HepG2 (cell line): ENCODE data around the gene LAMA5. TPM values are rescaled to one million over a fixed set of nuclear protein-coding genes. Genes with fewer than 3 reads are reported as not detected.

Experiments
- BRF2 ChIP-seq: sonication (generic); formaldehyde crosslinking; IDR thresholded peaks from 2 replicates; pipeline ENCODE4 v1.8.1; 2022; ENCODE audit warnings: mild to moderate bottlenecking, missing genetic modification reagents
- ETV5 ChIP-seq: IDR thresholded peaks from 2 replicates; pipeline ENCODE4 v1.6.1; 2018; ENCODE audit warnings: missing biosample characterization, missing genetic modification reagents, inconsistent platforms, borderline replicate concordance
- EZH2 ChIP-seq: conservative IDR thresholded peaks from 2 replicates; pipeline ENCODE4 v1.6.1; 2012; ENCODE audit warnings: mild to moderate bottlenecking, low read depth, low read length, moderate library complexity
- FOXO1 ChIP-seq: sonication (generic); formaldehyde crosslinking; IDR thresholded peaks from 2 replicates; pipeline ENCODE4 v1.4.0; 2020; ENCODE audit warnings: missing genetic modification reagents
- KDM3A ChIP-seq: IDR thresholded peaks from 2 replicates; pipeline ENCODE4 v1.6.1; 2018; ENCODE audit warnings: low read depth, missing compliant biosample characterization
- MED13 ChIP-seq: sonication (generic); formaldehyde crosslinking; IDR thresholded peaks from 2 replicates; pipeline ENCODE4 v1.5.0; 2020; ENCODE audit warnings: missing genetic modification reagents
- NCOA1 ChIP-seq: sonication (generic); formaldehyde crosslinking; IDR thresholded peaks from 2 replicates; pipeline ENCODE4 v1.9.0; 2021; ENCODE audit warnings: missing genetic modification reagents
- PITX1 ChIP-seq: sonication (generic); formaldehyde crosslinking; IDR thresholded peaks from 2 replicates; pipeline ENCODE4 v1.5.1; 2020; ENCODE audit warnings: mild to moderate bottlenecking, missing genetic modification reagents
- SKIL ChIP-seq: sonication (generic); formaldehyde crosslinking; IDR thresholded peaks from 2 replicates; pipeline ENCODE4 v1.8.0; 2022; ENCODE audit warnings: missing genetic modification reagents, mild to moderate bottlenecking, moderate library complexity, borderline replicate concordance
- SNAI1 ChIP-seq: sonication (generic); formaldehyde crosslinking; IDR thresholded peaks from 2 replicates; pipeline ENCODE4 v1.5.0; 2020; ENCODE audit warnings: mild to moderate bottlenecking, missing genetic modification reagents, borderline replicate concordance
- TARDBP ChIP-seq: sonication (generic); formaldehyde crosslinking; IDR thresholded peaks from 2 replicates; pipeline ENCODE4 v1.8.0; 2022; ENCODE audit warnings: mild to moderate bottlenecking, missing genetic modification reagents
- THAP7 ChIP-seq: sonication (generic); formaldehyde crosslinking; IDR thresholded peaks from 2 replicates; pipeline ENCODE4 v1.8.1; 2023; ENCODE audit warnings: mild to moderate bottlenecking, missing genetic modification reagents
- THAP9 ChIP-seq: sonication (generic); formaldehyde crosslinking; IDR thresholded peaks from 2 replicates; pipeline ENCODE4; 2020; ENCODE audit warnings: missing genetic modification reagents, mild to moderate bottlenecking, borderline replicate concordance
- ZNF276 ChIP-seq: sonication (generic); formaldehyde crosslinking; IDR thresholded peaks from 2 replicates; pipeline ENCODE4 v1.4.0; 2020; ENCODE audit warnings: mild to moderate bottlenecking, low read depth, missing genetic modification reagents
- ZNF335 ChIP-seq: sonication (generic); formaldehyde crosslinking; IDR thresholded peaks from 2 replicates; pipeline ENCODE4 v1.4.0; 2020; ENCODE audit warnings: missing genetic modification reagents
- ZNF512B ChIP-seq: sonication (generic); formaldehyde crosslinking; IDR thresholded peaks from 2 replicates; pipeline ENCODE4 v1.5.1; 2020; ENCODE audit warnings: missing genetic modification reagents, mild to moderate bottlenecking, borderline replicate concordance
- ZNF724P ChIP-seq: sonication (generic); formaldehyde crosslinking; IDR thresholded peaks from 2 replicates; pipeline ENCODE4 v1.8.0; 2022; ENCODE audit warnings: missing genetic modification reagents, borderline replicate concordance
- polyA plus RNA-seq, 8 experiments: library from polyadenylated mRNA; depleted of rRNA in 3 of 8; stranded (reverse) in 7 of 8; unstranded in 1 of 8; fragments of >200 nt; fragmentation: Illumina TruSeq in 4 of 8; extraction: Trizol in 4 of 8; gene quantifications; 2 replicates each; pipeline versions ENCODE4 v1.2.1 to v1.2.3, GENCODE V29; 2011 to 2016; ENCODE audit warnings: low read depth in 4 of 8, missing spikeins in 1 of 8, mixed read lengths in 1 of 8; ENCODE audit not compliant: insufficient read depth in 1 of 8
- total RNA-seq, 5 experiments: library from RNA; depleted of rRNA; stranded (reverse); fragments of >200 nt; fragmentation: Illumina TruSeq; extraction: Trizol; gene quantifications; 2 replicates each; pipeline ENCODE4 v1.2.3, GENCODE V29; 2016; ENCODE audit warnings: low read depth in 1 of 5

Gene LAMA5
- total and polyA plus RNA-seq, 2 of the 13 experiments (the other 11 are each of a cell fraction or from before 2014, with no cell fraction given): 21.0 to 44.7 TPM

- TF ChIP-seq TARDBP (CRISPR knock-in tag): peak; percentile 82
- 0 out of 2 replicates have a peak, but pooled peaks have one; percentile 46 for TF ChIP-seq SNAI1 (CRISPR knock-in tag)
- TF ChIP-seq ZNF276 (CRISPR knock-in tag): peak; percentile 20; the same call in 1 of the 2 replicates
- peak; percentile 44 for TF ChIP-seq ETV5
- no peak for TF ChIP-seq KDM3A
- peak; percentile 67; the same call in 1 of the 2 replicates for TF ChIP-seq SKIL (CRISPR knock-in tag)
- no peak for TF ChIP-seq MED13
- TF ChIP-seq ZNF724P (CRISPR knock-in tag): 0 out of 2 replicates have a peak, but pooled peaks have one; percentile 7
- TF ChIP-seq PITX1 (CRISPR knock-in tag): peak; percentile 70; the same call in 1 of the 2 replicates
- no peak for TF ChIP-seq ZNF512B (CRISPR knock-in tag)
- TF ChIP-seq EZH2: no peak
- TF ChIP-seq BRF2 (CRISPR knock-in tag): no peak
- no peak for TF ChIP-seq FOXO1
- 0 out of 2 replicates have a peak, but pooled peaks have one; percentile 15 for TF ChIP-seq THAP7 (CRISPR knock-in tag)
- TF ChIP-seq NCOA1: no peak
- TF ChIP-seq THAP9 (CRISPR knock-in tag): no peak; the same call in 1 of the 2 replicates
- TF ChIP-seq ZNF335 (CRISPR knock-in tag): no peak
Measured at GRCh38 chr20:62368392-62368975, 1.4 kb upstream of the LAMA5 start (continued).
